Ishikawa (cell line): ENCODE results near the gene SLC13A4.

Experiments used
- CREB1 ChIP-seq: IDR thresholded peaks from 2 replicates; pipeline ENCODE4 v1.6.1; 2012; ENCODE audit warnings: low read depth
- EP300 ChIP-seq: IDR thresholded peaks from 2 replicates; pipeline ENCODE4 v1.6.1; 2012; ENCODE audit warnings: borderline replicate concordance
- FOXM1 ChIP-seq: IDR thresholded peaks from 2 replicates; pipeline ENCODE4 v1.6.1; 2012; ENCODE audit warnings: low read depth, borderline replicate concordance
- MAX ChIP-seq: IDR thresholded peaks from 2 replicates; pipeline ENCODE4 v1.6.1; 2012
- REST ChIP-seq: IDR thresholded peaks from 2 replicates; pipeline ENCODE4 v1.6.1; 2012; ENCODE audit warnings: low read depth, mild to moderate bottlenecking
- TAF1 ChIP-seq: IDR thresholded peaks from 2 replicates; pipeline ENCODE4 v1.6.1; 2012; ENCODE audit warnings: low read depth, mild to moderate bottlenecking
- TCF12 ChIP-seq: IDR thresholded peaks from 2 replicates; pipeline ENCODE4 v1.6.1; 2012; ENCODE audit warnings: low read depth
- TEAD4 ChIP-seq: IDR thresholded peaks from 2 replicates; pipeline ENCODE4 v1.6.1; 2012
- YY1 ChIP-seq: IDR thresholded peaks from 2 replicates; pipeline ENCODE4 v1.6.1; 2012; ENCODE audit warnings: low read depth

- TF ChIP-seq TAF1 (no peak), MAX (no peak), EP300 (no peak), TCF12 (no peak), TEAD4 (no peak), REST (no peak), FOXM1 (no peak), CREB1 (no peak), YY1 (no peak)
Measured at GRCh38 chr7:135718219-135718618, 9.8 kb downstream of the SLC13A4 start.
